Measurements from ENCODE around the gene SEC11C. TPM values are rescaled to one million over a fixed set of nuclear protein-coding genes. Genes with fewer than 3 reads are reported as not detected.

SEC11C gene
- total RNA-seq, 4 donors from 2014 or later = 20.5 to 26.4 (median 22.2) TPM

DNA sequence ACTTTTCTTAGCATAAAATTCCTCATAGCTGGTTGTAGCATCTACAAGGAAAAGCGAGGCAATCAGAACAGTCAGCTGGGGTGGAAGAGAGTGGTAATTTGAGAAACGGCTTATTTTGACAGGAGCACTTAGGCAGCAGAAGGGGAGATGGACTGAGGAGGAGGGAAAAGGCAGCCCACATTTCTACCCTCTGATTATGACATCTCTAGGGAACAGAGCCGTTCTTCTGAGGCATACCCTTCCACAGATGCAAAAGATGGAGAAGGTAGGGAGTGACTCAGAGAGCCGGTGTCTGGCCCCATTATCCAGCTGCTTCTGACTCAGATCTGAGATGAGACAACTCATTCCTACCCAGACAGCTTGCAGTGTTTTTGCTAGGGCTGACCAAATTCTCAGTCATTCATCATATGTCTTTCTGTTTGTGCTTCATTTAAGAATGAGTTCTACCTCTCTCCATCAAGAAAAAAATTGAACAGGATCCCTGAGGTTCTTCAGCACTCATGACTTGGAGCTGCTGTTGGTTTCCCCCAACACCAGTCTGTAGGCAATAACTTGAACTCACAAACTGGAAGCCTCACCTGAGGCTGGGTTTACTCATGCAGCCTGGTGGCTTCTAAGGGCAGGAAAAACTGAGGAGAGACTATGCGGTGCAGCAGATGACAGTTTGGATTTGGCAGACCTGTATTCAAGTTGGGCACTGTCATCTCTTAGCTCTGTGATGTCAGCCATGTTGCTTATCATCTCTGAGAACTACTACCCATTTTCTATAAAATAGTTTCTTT, 15.9 kb upstream of the SEC11C start:
- no peak for TF ChIP-seq EP300 (IDR thresholded peaks at IDR 0.05)
- no peak for TF ChIP-seq POLR2AphosphoS5 (IDR thresholded peaks at IDR 0.05)
- TF ChIP-seq, protein P1, sequence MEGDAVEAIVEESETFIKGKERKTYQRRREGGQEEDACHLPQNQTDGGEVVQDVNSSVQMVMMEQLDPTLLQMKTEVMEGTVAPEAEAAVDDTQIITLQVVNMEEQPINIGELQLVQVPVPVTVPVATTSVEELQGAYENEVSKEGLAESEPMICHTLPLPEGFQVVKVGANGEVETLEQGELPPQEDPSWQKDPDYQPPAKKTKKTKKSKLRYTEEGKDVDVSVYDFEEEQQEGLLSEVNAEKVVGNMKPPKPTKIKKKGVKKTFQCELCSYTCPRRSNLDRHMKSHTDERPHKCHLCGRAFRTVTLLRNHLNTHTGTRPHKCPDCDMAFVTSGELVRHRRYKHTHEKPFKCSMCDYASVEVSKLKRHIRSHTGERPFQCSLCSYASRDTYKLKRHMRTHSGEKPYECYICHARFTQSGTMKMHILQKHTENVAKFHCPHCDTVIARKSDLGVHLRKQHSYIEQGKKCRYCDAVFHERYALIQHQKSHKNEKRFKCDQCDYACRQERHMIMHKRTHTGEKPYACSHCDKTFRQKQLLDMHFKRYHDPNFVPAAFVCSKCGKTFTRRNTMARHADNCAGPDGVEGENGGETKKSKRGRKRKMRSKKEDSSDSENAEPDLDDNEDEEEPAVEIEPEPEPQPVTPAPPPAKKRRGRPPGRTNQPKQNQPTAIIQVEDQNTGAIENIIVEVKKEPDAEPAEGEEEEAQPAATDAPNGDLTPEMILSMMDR (IDR thresholded peaks at IDR 0.05) = no peak
- TF ChIP-seq POLR2A (IDR thresholded peaks at IDR 0.05; ENCODE audit: low read depth) = no peak
- Histone ChIP-seq H3K9me3 (no peaks in the 10 kb centered on the region), H3K4me1 (no peaks in the 10 kb centered on the region), H3K4me3 (no peak overlapping the region), H3K36me3 (no peaks in the 10 kb centered on the region), H3K27ac (replicated peaks in 1 of 4) (no peak overlapping the region), H3K27me3 (peaks cover 0 to 34% (median 0%) of the 10 kb centered on the region in 4 donors)
- intact Hi-C loops (cut with DNase I) = no loop called here
- DNase-seq (ENCODE audit: extremely low spot score) = no peak
- WGBS = 39% methylated on average over 5 of the region's 5 CpGs

GRCh38 chr18:59124370-59124704, 15.3 kb upstream of the SEC11C start:
- intact Hi-C loops (cut with DNase I) = no loop called here
- 62% methylated on average over 1 of the region's 1 CpG for WGBS
- Histone ChIP-seq H3K27ac (replicated peaks in 1 of 4) (no peak overlapping the region), H3K9me3 (no peaks in the 10 kb centered on the region), H3K36me3 (no peaks in the 10 kb centered on the region), H3K27me3 (peaks cover 0 to 34% (median 0%) of the 10 kb centered on the region in 4 donors), H3K4me1 (no peaks in the 10 kb centered on the region), H3K4me3 (no peak overlapping the region)
- no peak for DNase-seq (ENCODE audit: extremely low spot score)
- TF ChIP-seq, protein P1 (IDR thresholded peaks at IDR 0.05) = no peak
- TF ChIP-seq POLR2AphosphoS5 (IDR thresholded peaks at IDR 0.05) (no peak), EP300 (IDR thresholded peaks at IDR 0.05) (no peak), POLR2A (IDR thresholded peaks at IDR 0.05; ENCODE audit: low read depth) (no peak)

GRCh38 chr18:59127047-59127446, 12.6 kb upstream of the SEC11C start:
- no peak overlapping the region for H3K4me3 ChIP-seq
- intact Hi-C loops (cut with DNase I) = no loop called here
- 73% methylated on average over 5 of the region's 6 CpGs for WGBS

GRCh38 chr18:59129951-59130703, 9.6 kb upstream of the SEC11C start:
- H3K4me1 ChIP-seq = no peaks in the 10 kb centered on the region
- WGBS = 62% methylated on average over 4 of the region's 4 CpGs
- no peak overlapping the region for H3K27ac ChIP-seq (replicated peaks in 1 of 4)
- TF ChIP-seq POLR2AphosphoS5 (IDR thresholded peaks at IDR 0.05) (no peak), EP300 (IDR thresholded peaks at IDR 0.05) (no peak), POLR2A (IDR thresholded peaks at IDR 0.05; ENCODE audit: low read depth) (no peak)
- TF ChIP-seq, protein P1 (IDR thresholded peaks at IDR 0.05) = no peak
- no peaks in the 10 kb centered on the region for H3K36me3 ChIP-seq
- H3K27me3 ChIP-seq = peaks cover 0 to 72% (median 0%) of the 10 kb centered on the region in 4 donors
- no peaks in the 10 kb centered on the region for H3K9me3 ChIP-seq
- no peak overlapping the region for H3K4me3 ChIP-seq
- intact Hi-C loops (cut with DNase I) = loop anchor here (10.0 kb wide), 1 partner anchor 455 kb away; the partner anchor contains the start of gene MALT1
- no peak for DNase-seq (ENCODE audit: extremely low spot score)

More at GRCh38 chr18:59127047-59127446, 12.6 kb upstream of the SEC11C start:
- TF ChIP-seq, protein P1 (IDR thresholded peaks at IDR 0.05) = no peak
- no peak for TF ChIP-seq POLR2A (IDR thresholded peaks at IDR 0.05; ENCODE audit: low read depth)
- no peak for TF ChIP-seq POLR2AphosphoS5 (IDR thresholded peaks at IDR 0.05)
- no peak for TF ChIP-seq EP300 (IDR thresholded peaks at IDR 0.05)
- H3K4me1 ChIP-seq = no peaks in the 10 kb centered on the region
- no peaks in the 10 kb centered on the region for H3K36me3 ChIP-seq
- DNase-seq (ENCODE audit: extremely low spot score) = no peak
- no peaks in the 10 kb centered on the region for H3K9me3 ChIP-seq
- no peak overlapping the region for H3K27ac ChIP-seq (replicated peaks in 1 of 4)
- peaks cover 0 to 46% (median 0%) of the 10 kb centered on the region in 4 donors for H3K27me3 ChIP-seq
